Body of pancreas (tissue), 4 donors: ENCODE results near the gene TBCEL. TPM values are rescaled to one million over a fixed set of nuclear protein-coding genes. Genes with fewer than 3 reads are reported as not detected.

Experiments
- ATAC-seq: fragments of 150-250 bp; one replicate; pipeline ENCODE4 v1.9.1; 2016
- DNase-seq, 4 donors: peaks; one replicate each; pipeline ENCODE4 v3.0.0-alpha.2; 2019
- H3K27ac ChIP-seq, 4 donors: fragments of 200-600 bp; sonication (generic); 1 replicate in 3 of 4; 2 replicates in 1 of 4; pipeline versions ENCODE4 v1.5.1 to v1.6.1; 2016 to 2019; ENCODE audit warnings: mild to moderate bottlenecking in 1 of 4, mixed read lengths in 1 of 4, moderate library complexity in 1 of 4
- H3K27me3 ChIP-seq, 2 donors: fragments of 200-600 bp; sonication (generic); one replicate each; pipeline ENCODE4 v1.6.0; 2016; ENCODE audit warnings: mild to moderate bottlenecking in 1 of 2
- H3K36me3 ChIP-seq, 2 donors: fragments of 200-600 bp; sonication (generic); replicated peaks in 1 of 2; 2 replicates each; pipeline ENCODE4 v1.5.1; 2016; ENCODE audit warnings: low read depth in 2 of 2; ENCODE audit not compliant: insufficient read depth in 1 of 2
- H3K4me1 ChIP-seq: fragments of 200-600 bp; sonication (generic); one replicate; pipeline ENCODE4 v1.6.0; 2016
- H3K4me3 ChIP-seq, 2 donors: fragments of 200-600 bp; sonication (generic); 1 replicate in 1 of 2; 2 replicates in 1 of 2; pipeline ENCODE4 v1.5.1; 2016 to 2019
- H3K9me3 ChIP-seq, 3 donors: fragments of 200-600 bp; sonication (generic); 1 replicate in 2 of 3; 2 replicates in 1 of 3; pipeline ENCODE4 v1.5.1; 2016
- POLR2A ChIP-seq, 3 donors: fragments of 450-650 bp; IDR thresholded peaks; one replicate each; pipeline ENCODE4 v1.6.1; 2016; ENCODE audit warnings: antibody characterized with exemption in 3 of 3, mild to moderate bottlenecking in 2 of 3
- WGBS, 2 donors: methylation state at CpG; one replicate each; pipeline ENCODE4 v1.1.5; 2017; 5-methylcytosine and 5-hydroxymethylcytosine counted together
- intact Hi-C: fragments of 100-400 bp; cut with DNase I; formaldehyde crosslinking; loops from one replicate; pipeline ENCODE4 v1.15.1; 2023
- total RNA-seq, 2 donors: library from RNA; depleted of rRNA; stranded (reverse); fragments of >200 nt; gene quantifications; one replicate each; pipeline ENCODE4 v1.1.0, GENCODE V29; 2016
- TF ChIP-seq, protein P1 (sequence below), 7 experiments: fragments of 450-650 bp in 4 of 7; fragments of 200-600 bp in 3 of 7; sonication (generic) in 3 of 7; IDR thresholded peaks; one replicate each; pipeline ENCODE4 v1.5.1; 2016 to 2019; ENCODE audit warnings: antibody characterized with exemption in 7 of 7

Gene TBCEL
- total RNA-seq, 2 donors from 2014 or later: 5.9 to 14.8 TPM

DNA sequence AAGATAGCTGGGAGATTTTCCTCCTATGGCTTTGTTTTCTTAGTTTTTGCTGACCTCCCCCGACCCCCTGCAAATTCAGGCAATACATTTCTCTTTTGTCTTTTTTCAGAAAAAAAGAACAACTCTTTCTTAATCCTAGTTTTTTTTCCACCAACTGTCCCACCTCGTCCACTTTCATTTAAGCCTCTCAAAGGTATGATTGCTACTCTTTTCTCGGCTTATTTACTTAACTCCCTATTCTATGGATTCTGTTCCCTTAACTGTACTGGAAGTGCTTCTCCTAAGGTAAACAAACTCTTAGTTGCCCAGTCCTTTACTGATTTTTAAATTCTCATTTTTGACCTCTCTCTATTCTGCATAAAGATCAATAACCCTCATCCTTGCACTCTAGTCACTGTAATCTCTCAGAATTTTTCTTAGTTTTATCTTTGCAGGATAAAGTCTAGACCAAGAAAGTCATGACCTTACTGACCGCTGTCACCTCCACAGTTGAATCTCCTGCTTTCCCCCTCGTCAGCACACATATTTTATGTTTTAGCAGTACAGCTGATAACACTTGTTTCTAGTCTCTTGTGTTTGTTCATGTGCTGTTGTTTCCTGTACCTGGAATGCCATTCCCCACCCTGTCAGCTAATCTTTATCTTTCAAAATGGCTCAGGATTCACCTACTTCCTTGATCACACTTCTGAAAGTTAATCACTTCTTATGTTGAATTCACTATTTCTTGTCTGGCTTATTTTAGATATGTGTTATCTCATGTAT is 14.9 kb downstream of the TBCEL start:
- ATAC-seq (no peak), DNase-seq (no peak)
- Histone ChIP-seq H3K27ac (no peak overlapping the region), H3K4me1 (peaks cover 9% of the 10 kb centered on the region), H3K27me3 (no peaks in the 10 kb centered on the region), H3K36me3 (no peaks in the 10 kb centered on the region), H3K9me3 (no peaks in the 10 kb centered on the region), H3K4me3 (no peak overlapping the region)
- TF ChIP-seq, protein P1, sequence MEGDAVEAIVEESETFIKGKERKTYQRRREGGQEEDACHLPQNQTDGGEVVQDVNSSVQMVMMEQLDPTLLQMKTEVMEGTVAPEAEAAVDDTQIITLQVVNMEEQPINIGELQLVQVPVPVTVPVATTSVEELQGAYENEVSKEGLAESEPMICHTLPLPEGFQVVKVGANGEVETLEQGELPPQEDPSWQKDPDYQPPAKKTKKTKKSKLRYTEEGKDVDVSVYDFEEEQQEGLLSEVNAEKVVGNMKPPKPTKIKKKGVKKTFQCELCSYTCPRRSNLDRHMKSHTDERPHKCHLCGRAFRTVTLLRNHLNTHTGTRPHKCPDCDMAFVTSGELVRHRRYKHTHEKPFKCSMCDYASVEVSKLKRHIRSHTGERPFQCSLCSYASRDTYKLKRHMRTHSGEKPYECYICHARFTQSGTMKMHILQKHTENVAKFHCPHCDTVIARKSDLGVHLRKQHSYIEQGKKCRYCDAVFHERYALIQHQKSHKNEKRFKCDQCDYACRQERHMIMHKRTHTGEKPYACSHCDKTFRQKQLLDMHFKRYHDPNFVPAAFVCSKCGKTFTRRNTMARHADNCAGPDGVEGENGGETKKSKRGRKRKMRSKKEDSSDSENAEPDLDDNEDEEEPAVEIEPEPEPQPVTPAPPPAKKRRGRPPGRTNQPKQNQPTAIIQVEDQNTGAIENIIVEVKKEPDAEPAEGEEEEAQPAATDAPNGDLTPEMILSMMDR (IDR thresholded peaks at IDR 0.05): no peak
- TF ChIP-seq POLR2A (IDR thresholded peaks at IDR 0.05): no peak
- 76 to 78% methylated on average over 5 of the region's 5 CpGs for WGBS, 2 donors
- intact Hi-C loops: no loop called here

DNA sequence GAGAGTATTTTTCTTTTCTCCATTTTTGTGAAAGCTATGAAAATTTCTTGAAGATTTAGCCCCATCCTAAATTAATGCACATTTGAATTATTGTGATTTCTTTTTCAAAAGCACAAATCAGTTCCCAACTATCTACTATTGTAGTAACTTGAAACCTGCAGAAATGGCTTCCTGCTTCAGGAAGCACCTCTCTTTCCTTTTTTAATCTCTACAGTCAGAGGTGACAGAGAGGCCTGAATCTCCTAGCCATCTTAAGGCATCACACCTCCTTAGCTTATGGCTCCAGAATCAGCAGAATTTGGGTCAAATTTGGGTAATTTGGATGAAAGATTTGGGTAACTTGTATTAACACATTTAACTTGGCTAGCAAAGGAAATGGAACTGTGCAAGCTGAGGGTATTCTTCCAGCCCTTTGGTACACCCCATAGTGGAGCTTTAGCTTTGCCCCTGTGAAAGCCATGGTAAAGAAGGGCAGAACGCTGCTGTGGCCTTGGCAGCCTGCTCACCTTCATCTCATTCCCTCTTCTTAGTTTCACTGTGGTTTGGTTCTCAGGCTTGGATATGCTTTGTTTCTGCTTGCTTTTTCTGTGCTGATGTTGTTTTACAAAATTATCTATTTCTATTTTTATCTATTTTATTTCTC is 16.2 kb downstream of the TBCEL start:
- TF ChIP-seq POLR2A (IDR thresholded peaks at IDR 0.05): no peak
- TF ChIP-seq, protein P1 (IDR thresholded peaks at IDR 0.05): no peak
- Histone ChIP-seq H3K36me3 (no peaks in the 10 kb centered on the region), H3K4me1 (peaks cover 5% of the 10 kb centered on the region), H3K27me3 (no peaks in the 10 kb centered on the region), H3K27ac (no peak overlapping the region), H3K4me3 (no peak overlapping the region), H3K9me3 (no peaks in the 10 kb centered on the region)
- 89 to 95% methylated on average over 1 of the region's 1 CpG for WGBS, 2 donors
- DNase-seq: no peak
- intact Hi-C loops: no loop called here
- no peak for ATAC-seq

DNA sequence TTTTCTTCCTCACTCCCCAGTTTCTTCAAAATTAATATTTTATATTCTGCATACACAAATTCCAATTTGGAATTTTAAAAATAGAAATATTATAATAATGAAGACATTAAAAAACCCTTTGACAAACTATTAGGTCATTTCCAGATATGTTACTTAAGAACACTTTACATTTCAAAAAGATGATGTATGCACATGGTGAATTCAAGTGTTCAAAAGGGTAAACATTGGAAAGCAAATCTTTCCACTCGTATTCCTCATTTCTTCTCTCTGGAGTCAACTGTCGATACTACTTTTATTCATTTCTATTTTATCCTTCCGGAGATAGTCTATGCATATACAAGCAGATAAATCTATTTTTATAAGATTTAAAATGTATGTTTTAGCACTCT is 16.7 kb downstream of the TBCEL start:
- TF ChIP-seq, protein P1 (IDR thresholded peaks at IDR 0.05): no peak
- TF ChIP-seq POLR2A (IDR thresholded peaks at IDR 0.05): no peak
- no peaks in the 10 kb centered on the region for H3K9me3 ChIP-seq
- H3K4me3 ChIP-seq: no peak overlapping the region
- peaks cover 5% of the 10 kb centered on the region for H3K4me1 ChIP-seq
- no peak overlapping the region for H3K27ac ChIP-seq
- ATAC-seq: no peak
- no peaks in the 10 kb centered on the region for H3K36me3 ChIP-seq
- DNase-seq: no peak
- intact Hi-C loops: no loop called here
- H3K27me3 ChIP-seq: no peaks in the 10 kb centered on the region
- WGBS, 2 donors: 92 to 96% methylated on average over 3 of the region's 3 CpGs

DNA sequence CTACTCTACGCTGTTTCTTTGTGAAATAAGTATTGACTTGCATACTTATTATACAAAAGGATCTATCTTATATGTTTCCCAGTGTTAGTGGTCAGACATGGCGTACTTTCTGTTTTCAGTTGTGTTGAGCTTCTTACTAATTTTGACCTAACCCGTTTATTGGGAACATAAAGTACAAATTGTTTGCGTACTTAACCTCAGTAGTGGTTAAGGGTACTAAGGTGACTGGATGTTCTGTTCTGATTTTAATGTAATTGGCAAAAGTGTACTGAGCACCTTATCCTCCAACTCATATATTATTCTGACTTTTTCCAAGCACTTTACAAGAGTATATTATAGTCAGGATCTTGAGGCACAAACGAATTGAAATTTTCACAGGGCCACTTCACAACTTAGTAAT is 17.2 kb downstream of the TBCEL start:
- H3K4me3 ChIP-seq: no peak overlapping the region
- no peaks in the 10 kb centered on the region for H3K27me3 ChIP-seq
- intact Hi-C loops: no loop called here
- peaks cover 5% of the 10 kb centered on the region for H3K4me1 ChIP-seq
- no peaks in the 10 kb centered on the region for H3K36me3 ChIP-seq
- no peak overlapping the region for H3K27ac ChIP-seq
- TF ChIP-seq, protein P1 (IDR thresholded peaks at IDR 0.05): no peak
- TF ChIP-seq POLR2A (IDR thresholded peaks at IDR 0.05): no peak
- no peak for DNase-seq
- ATAC-seq: no peak
- no peaks in the 10 kb centered on the region for H3K9me3 ChIP-seq
- 87 to 90% methylated on average over 5 of the region's 5 CpGs for WGBS, 2 donors
